Bronchial epithelial cell (primary cell): Measurements from ENCODE around the gene PAF1. TPM values are rescaled to one million over a fixed set of nuclear protein-coding genes. Genes with fewer than 3 reads are reported as not detected.

Experiments
- DNase-seq: peaks from one replicate; pipeline ENCODE4 v3.0.0-alpha.2; 2010; ENCODE audit warnings: low read depth
- FAIRE-seq: peaks from 2 replicates; lab custom pipeline; 2011; peaks lifted over from hg19 to GRCh38; lab: Jason Lieb, UNC
- H3K27me3 ChIP-seq: 2 replicates; pipeline ENCODE4 v1.5.1; 2011; ENCODE audit warnings: low read length; ENCODE audit not compliant: control insufficient read depth, insufficient read depth
- H3K36me3 ChIP-seq: 2 replicates; pipeline ENCODE4 v1.5.1; 2011; ENCODE audit warnings: low read length; ENCODE audit not compliant: control insufficient read depth, insufficient read depth
- H3K4me3 ChIP-seq: 2 replicates; pipeline ENCODE4 v1.5.1; 2011; ENCODE audit warnings: mild to moderate bottlenecking, low read depth, low read length, control low read depth
- CTCF ChIP-seq: IDR thresholded peaks from 2 replicates; pipeline ENCODE4 v1.5.1; 2011; ENCODE audit warnings: mild to moderate bottlenecking, moderate library complexity, low read length, control low read depth, inconsistent platforms; ENCODE audit not compliant: insufficient read depth, severe bottlenecking
- total RNA-seq: library from RNA; depleted of rRNA; stranded (reverse); fragments of >200 nt; gene quantifications from 2 replicates; pipeline ENCODE4 v1.2.1, GENCODE V29; 2014

Gene PAF1
- total RNA-seq, 1 donor from 2014 or later: 31.6 TPM

DNA sequence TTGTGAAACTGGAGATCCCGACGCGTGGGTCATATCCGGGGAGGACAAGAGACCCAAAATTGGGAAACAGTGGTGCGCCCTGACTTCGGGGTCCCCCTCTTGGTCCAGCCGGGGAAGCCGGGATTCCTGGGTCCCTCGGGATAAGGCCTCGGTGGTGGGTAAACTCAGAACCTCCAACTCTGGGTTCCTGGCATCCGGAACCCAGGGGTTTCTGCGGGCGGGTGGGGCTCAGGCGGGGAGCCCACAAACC lies 16.4 kb upstream of the PAF1 start:
- Histone ChIP-seq H3K4me3 (peak overlapping the region; percentile 98), H3K27me3 (no peaks in the 10 kb centered on the region), H3K36me3 (peaks cover 16% of the 10 kb centered on the region)
- DNase-seq (no peak), FAIRE-seq (no peak)
- TF ChIP-seq CTCF: no peak

GRCh38 chr19:39406656-39407409 lies 15.9 kb upstream of the PAF1 start, which contains the start of gene ZFP36:
TSS of gene ZFP36 (plus strand) at chr19:39406847. CDS start at chr19:39406905, 58 bp downstream.
- peak; percentile 63 for DNase-seq
- H3K27me3 ChIP-seq: no peaks in the 10 kb centered on the region
- peak within 1 kb of the TSS; percentile 98 for H3K4me3 ChIP-seq
- FAIRE-seq: no peak
- TF ChIP-seq CTCF: no peak
- peaks cover 16% of the 10 kb centered on the region for H3K36me3 ChIP-seq

- no peaks in the 10 kb centered on the region for H3K27me3 ChIP-seq
- H3K36me3 ChIP-seq: peaks cover 16% of the 10 kb centered on the region
- H3K4me3 ChIP-seq: peak overlapping the region; percentile 98
- no peak for FAIRE-seq
- TF ChIP-seq CTCF: no peak
- peak; percentile 33 for DNase-seq
Measured at GRCh38 chr19:39405958-39406655, 15.2 kb upstream of the PAF1 start.

DNA sequence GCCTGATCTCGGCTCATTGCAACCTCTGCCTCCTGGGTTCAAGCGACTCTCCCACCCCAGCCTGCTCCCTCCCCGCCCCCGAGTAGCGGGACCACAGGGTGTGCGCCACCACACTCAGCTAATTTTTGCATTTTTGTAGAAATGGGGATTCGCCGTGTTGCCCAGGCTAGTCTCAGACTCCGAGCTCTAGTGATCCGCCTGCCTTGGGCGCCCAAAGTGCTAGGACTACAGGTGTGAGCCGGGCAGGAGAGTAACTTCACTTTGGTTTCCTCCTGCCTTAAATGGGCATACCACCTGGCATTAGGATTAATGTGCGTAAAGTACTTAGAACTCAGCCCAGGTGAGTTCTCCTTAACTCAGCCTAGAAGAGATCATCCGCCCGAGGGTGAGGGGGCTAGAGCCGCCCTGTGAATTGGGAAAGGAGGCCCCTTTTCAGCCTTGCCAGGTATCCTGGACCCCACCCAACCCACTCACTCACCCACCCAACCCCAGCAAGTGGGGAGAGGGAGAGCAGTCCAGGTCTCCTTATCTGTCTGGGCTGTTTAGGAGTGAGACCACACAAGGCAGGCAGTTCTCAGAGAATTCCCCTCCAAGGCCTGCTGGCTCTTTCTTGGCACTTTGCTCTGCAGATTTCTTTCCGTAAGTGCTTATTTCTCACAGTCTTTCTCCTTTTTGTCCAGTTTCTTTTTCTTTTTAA lies 14.5 kb upstream of the PAF1 start:
- DNase-seq: no peak
- Histone ChIP-seq H3K27me3 (no peaks in the 10 kb centered on the region), H3K36me3 (peaks cover 16% of the 10 kb centered on the region), H3K4me3 (no peak overlapping the region)
- no peak for FAIRE-seq
- TF ChIP-seq CTCF: no peak

- FAIRE-seq: no peak
- H3K4me3 ChIP-seq: peak overlapping the region; percentile 37
- DNase-seq: peak; percentile 88
- peaks cover 16% of the 10 kb centered on the region for H3K36me3 ChIP-seq
- H3K27me3 ChIP-seq: no peaks in the 10 kb centered on the region
- TF ChIP-seq CTCF: no peak
Measured at GRCh38 chr19:39403331-39404312, 12.7 kb upstream of the PAF1 start.
